ENCODE measurements around the gene SENP6. TPM values are rescaled to one million over a fixed set of nuclear protein-coding genes. Genes with fewer than 3 reads are reported as not detected.

SENP6 gene, protein sequence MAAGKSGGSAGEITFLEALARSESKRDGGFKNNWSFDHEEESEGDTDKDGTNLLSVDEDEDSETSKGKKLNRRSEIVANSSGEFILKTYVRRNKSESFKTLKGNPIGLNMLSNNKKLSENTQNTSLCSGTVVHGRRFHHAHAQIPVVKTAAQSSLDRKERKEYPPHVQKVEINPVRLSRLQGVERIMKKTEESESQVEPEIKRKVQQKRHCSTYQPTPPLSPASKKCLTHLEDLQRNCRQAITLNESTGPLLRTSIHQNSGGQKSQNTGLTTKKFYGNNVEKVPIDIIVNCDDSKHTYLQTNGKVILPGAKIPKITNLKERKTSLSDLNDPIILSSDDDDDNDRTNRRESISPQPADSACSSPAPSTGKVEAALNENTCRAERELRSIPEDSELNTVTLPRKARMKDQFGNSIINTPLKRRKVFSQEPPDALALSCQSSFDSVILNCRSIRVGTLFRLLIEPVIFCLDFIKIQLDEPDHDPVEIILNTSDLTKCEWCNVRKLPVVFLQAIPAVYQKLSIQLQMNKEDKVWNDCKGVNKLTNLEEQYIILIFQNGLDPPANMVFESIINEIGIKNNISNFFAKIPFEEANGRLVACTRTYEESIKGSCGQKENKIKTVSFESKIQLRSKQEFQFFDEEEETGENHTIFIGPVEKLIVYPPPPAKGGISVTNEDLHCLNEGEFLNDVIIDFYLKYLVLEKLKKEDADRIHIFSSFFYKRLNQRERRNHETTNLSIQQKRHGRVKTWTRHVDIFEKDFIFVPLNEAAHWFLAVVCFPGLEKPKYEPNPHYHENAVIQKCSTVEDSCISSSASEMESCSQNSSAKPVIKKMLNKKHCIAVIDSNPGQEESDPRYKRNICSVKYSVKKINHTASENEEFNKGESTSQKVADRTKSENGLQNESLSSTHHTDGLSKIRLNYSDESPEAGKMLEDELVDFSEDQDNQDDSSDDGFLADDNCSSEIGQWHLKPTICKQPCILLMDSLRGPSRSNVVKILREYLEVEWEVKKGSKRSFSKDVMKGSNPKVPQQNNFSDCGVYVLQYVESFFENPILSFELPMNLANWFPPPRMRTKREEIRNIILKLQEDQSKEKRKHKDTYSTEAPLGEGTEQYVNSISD
- total RNA-seq (2022; extraction: Qiagen RNA extraction) = 26.0 to 40.5 TPM (median 30.2 TPM) in 5 replicates

DNA sequence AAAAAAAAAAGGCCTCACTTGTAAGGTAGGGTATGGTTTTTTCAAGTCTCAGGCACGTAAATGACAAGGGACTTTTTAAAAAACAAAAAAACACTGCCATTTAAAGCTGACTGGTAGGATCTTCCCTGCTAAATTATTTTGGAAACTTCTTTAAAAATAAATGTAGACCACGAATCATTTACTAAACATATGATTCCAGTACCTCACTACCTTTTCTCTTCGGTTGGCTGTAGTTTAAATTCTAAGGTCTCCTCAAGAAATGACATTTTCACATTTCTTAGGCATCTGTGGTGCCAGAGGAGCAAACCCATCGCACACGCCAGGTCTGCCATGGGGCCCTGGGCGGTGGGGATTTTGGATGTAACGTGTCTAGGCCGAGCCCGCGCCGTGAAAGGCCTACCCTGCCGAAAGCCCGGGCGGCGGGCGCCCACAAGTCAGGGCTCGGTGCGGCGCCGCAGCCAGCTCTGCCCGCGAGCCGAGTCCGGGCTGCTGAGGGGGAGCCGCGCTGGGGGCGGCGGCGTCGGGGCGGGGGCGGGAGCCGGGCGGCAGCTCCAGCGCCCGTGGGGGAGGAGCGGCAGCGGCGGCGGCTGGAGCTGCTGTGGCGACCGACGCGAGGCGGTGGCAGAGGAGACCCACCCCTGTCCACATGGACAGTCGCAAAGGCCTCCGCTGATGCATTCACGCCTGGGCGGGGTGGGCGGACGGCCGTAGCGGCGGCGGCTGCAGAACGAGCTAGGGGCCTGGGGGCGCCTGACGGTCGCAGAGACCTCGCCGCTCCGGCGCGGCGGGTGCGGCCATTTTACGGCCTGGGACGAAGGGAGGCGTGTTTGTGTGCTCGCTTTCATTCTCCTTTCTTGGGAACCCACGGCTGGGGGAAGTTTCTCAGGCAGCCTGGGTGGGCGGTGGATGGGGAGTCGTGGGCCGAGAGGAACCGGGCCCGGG lies at the start of gene SENP6:
Gene SENP6, plus strand, starts transcription at position 577 of the 942 bp plus-strand sequence. CDS start 645 bp downstream, outside the sequence.

DNA sequence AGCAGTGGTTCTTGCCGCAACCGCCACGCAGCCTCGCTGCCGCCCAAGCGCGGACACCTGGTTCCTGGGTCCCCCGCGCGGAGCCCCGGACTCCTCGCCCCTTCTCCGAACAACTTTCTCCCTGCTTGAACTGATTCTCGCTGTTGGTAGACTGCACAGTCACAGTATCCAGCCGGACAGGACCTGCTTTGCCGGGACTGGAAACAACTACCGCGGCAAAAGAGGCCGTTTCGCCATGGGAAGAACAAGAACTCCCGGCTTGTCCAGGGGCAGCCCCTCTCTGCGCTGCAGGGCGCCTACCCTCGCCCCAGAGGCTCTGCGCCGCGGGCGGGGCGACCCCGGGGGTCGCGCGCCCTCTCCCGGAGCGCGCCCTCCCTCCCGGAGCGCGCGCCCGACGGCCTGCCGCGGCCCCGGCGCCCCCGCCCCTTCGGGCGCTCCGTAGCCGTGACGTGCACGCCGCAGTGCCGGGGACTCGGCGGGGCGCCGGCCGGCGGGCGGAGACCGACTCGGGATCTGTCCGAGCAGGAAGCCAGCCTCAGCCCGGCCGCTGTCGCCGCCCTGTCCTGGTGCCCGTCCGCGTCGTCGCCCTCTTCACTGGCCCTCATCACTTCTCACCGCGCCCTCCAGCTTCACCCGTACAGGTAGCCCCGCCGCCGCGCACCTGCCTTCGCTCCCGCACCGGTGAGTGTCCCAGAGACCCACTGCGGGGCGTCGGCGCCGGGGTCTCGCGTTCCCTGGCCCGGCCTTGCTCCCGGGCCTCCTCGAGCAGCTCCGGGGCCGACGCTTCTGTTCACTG lies 147.3 kb downstream of the SENP6 start, which contains the start of gene MYO6:
Gene MYO6, plus strand, starts transcription at position 497 of the 796 bp plus-strand sequence. CDS start 68,309 bp downstream, outside the sequence.

Other genes with a start within 250 kb of the SENP6 start
- gene FILIP1, start 108.1 kb upstream of the SENP6 start, total RNA-seq (2022; extraction: Qiagen RNA extraction) = 0.20 to 0.35 TPM (median 0.29 TPM) in 5 replicates
- 5.6 to 9.3 TPM (median 7.2 TPM) in 5 replicates for gene MYO6, start 147.4 kb downstream of the SENP6 start, total RNA-seq (2022; extraction: Qiagen RNA extraction)